ENCODE results near the gene LIF.
A peak's percentile ranks its signal among the peaks of the same experiment; 100 is the strongest.
"Not testable (repeated sequence)": the region's sequence is repeated elsewhere in the genome, so short reads cannot be mapped to it uniquely, and the experiment has no call there.

Gene LIF

DNA sequence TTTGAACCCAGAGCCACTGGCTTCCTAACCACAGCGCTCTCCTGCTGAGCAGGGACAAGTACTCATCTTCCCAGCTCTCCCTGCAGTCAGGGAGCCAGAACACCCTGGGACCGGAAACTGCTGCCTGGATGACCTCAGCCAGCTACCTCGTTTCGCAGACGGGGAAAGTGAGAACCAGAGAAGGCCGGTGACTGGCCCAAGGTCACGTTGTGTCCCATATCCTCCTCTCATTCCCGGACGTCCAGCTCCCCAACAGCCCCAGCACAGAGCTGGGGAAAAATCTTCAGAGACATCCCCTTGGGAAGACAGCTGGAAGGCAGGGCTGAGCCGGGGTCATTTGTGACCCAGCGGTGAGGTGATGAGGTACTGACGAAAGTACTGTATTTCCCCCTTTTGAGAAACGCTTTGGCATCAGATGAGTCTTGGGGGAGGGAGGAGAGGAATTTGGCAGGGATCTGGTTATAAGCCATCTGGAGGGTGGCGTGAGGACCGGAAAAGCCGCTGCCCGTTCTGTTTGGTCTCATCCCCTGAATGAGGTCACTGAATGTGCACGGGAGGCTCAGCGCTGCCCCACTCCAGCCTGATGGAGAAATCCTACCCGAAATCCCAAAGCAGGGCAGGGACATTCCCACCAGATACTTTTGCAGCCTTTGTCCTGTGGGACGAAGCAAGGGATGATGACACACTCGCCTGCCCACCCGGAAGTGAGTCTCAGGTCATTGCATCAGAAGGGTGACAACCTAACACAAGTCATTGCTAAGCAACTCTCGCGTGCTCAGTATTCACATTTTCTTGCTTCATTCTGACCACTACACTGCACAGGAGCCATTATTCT, 41.1 kb downstream of the LIF start:
- no peak for DNase-seq

DNA sequence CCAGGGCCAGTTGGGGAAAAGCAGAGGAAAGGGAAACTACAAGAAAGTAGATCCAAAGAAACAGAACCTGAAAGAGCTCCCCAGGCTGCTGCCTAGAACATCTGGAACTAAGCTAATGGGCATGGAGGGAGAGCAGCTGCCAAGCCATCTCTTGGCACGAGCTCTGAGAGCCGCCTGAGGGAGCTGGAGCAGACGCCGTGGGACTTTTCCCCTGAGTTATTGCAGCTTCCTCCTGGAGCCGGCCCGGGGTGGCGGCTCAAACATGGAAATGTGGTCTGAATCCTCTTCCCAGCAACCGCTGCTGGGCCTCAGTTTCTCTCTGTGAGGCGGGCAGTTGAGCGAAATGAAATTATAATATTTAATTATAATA, 41.8 kb downstream of the LIF start:
- DNase-seq: no peak

DNA sequence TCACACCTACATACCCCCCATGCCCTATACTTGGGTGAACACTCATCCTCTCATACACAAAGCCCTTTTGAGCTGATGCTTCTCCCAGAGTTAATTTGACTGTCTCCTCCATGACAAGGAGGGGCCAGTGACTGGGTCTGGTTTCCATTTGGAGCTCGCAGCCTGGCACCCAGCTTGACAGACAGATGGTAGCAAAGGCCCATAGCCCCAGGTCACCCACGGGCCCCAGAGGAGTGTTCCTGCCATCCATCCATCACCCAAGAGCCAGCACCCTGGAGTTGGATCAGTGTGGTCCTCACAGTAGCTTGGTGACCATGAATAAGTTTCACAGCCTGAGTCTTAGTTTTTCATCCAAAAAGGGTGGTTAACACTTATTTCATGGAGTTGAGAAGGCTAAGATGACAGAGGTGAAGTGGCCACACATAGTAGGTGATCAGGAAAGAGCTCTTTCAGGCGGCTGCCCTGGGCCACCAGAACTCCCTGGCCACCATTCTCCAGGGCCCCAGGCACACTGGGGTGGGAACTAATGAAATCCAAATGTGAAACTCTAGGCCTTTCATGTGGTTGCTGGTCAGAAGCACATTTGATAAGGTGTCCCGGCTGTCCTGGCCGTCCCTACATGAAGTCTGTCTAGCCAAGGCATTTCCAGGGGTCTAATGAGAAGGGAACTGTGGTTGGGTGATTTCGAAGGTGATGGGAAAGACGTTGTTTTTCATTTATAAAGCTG, 42.4 kb downstream of the LIF start:
- no peak for DNase-seq

DNA sequence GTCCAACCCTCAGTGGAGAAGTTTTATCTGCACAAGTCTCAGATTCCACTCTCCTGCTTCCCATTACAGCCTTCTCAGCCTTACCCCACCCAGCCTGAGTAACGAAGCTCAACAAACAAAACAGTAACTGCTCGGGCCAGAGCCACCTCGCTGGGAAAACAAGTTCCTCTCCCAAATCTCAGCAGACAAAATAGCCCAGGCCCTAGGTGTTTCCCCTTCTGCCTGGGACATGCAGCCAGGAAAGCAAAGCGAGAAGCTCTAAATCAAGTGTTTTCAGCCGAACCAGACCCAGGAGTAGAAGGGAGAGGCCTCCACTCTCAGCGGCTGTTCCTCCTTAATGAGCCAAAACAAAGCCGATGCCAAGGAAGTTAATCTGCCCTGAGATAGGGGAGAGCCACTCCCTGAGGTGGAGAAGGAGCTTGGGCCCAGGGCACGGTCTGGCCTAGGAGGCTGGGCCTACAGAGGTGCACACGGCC, 44.0 kb downstream of the LIF start:
- no peak for DNase-seq

DNA sequence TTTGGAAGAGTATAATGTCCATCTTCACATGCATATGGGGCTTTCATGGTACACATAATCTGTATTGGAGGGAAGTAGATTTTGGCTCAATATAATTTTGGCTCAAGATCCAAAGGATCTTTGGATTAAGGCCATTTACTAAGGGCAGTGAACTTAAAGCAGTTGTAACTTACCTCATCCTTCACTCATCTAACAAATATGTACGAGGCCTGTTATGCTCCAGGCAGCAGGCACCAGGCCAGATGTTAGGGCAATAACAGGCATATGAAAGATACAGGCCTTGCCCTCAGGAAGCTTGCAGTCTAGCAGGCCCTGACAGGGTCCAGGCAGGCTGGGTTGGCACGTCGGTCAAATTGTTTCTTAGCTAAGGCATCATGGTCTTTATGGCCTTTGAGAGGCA, 44.6 kb downstream of the LIF start:
- no peak for DNase-seq

DNA sequence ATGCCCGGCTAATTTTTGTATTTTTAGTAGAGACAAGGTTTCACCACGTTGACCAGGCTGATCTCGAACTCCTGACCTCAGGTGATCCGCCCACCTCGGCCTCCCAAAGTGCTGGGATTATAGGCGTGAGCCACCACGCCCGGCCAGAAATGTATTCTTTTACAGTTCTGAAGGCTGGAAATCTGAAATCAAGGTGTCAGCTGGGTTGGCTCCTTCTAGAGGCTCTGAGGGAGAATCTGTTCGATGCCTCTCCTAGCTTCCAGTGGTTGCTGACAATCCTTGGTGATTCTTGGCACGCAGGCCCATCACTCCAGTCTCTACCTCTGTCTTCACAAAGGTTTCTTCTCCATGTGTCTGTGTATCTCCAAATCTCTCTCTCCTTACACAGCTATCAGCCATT, 45.7 kb downstream of the LIF start:
- DNase-seq: not testable (repeated sequence)

DNA sequence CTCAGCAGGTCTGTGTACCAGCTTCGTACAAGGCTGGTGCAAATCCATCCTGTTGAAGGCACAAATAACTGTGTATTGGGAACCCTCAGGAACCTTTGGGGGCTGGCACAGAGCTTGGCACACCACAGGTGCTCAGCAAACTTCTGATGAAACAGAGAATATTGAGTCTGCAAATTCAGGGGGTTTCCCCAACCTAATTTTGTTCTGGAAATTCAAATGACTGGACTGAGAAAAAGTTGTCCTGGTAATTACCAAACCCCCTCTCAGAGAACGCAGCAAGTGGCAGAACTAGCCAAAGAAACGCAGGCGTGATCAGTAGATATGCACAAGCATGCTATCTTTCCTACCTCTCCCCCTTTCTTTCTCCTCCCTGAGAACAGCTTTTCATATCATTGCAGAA, 47.6 kb downstream of the LIF start:
- DNase-seq: no peak

DNA sequence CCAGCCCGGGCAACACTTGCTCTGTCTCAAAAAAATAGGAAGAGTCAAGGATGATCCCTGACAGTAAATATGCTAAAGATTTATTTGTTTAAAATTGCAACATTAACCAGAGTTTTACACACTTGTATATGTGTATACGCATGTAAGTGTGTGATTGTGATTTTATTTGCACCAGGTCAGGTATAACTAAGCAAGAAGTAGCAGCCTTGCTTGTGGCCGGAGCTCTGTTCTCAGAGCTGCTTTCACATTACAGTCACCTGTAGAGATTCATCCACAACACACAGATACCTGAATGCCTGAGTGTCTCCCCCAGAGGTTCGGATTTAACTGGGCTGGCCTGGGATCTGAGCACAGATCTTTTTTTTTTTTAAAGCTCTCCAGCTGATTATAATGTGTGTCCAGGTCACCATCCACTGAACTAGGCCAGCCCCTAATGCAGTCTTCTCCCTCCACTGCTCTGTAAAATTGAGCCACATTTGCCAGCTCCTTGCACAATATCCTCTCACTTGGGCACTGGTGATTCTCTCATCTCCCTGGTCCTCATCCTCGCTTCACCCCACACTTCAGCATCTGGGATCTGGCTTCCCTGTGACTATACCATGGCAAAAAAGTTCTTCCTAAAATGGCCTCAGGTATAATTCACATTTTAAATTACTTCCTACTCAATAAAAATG, 48.3 kb downstream of the LIF start:
- DNase-seq: no peak

DNA sequence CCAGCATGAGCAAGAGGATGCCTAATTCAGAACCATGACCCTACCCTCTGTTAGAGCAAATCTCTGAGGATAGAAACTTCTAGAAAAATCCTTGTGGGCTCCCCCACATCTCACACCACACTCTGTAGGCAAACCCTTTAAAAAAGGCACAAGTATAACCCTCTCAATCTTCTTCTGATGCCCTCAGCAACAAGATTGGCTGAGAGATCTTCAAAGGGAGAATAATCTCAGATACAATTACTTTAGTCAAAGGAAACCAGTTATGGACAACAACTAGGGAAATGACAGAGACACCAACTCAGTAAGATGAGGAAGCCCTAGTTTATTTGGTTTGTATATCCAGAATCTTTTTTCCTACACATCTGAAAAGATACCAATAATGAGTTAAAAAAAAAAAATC, 49.2 kb downstream of the LIF start:
- DNase-seq: no peak

DNA sequence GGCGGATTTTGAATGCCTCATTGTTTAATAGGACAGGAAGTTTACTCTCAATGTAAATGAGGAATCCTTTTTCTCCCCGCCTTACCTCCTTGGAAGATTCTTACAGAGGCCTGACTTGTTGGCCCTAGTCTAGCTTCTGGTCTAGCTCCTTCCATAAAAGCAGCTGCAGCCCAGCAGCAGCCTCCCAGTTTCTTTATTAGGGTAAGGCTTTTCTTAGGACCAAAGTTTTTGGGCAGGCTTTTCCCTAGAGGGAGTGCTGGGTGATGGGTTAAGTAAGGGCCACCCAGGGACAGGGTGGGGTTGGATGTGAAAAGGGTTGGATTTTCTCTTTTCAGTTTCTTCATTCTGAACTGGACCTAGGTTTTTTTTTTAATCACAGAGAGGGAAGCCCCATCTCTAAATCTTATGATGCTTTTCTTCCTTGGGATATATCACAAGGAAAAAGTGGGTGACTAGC, 49.7 kb downstream of the LIF start:
- no peak for DNase-seq

DNA sequence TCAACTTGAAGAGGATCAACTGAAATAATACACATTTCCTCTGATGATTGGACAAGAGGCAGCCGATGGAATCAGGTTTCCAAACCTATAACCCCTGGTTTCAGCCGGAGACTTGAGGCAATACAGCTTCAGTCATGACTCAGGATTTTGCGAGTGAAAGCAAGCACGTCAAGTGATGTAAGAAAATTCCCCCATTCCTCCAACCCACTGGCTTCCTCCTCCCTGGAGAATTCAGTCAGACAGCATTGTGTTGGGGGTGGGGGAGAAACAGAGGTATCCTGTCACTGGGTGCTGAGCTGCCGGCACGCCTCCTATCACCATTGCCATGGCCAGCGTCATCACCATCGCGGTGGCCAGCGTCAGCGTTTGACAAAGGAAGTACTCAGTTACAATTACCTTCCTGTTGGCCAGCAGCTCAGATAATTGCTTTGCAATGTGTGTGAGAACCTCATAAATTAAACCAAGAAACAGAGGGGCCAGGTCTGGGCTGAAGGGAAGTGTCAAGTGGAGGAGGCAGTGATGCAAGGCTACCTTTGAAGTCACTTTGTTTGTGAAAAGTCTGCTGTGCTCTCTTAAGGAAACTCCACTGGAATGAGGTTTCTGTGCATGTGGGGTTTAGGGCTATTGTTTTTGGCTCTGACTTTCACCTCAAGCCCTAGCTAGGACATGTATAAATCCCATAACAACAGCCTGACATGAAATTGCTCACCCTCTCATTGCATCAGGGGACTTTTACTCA, 50.2 kb downstream of the LIF start:
- peak; percentile 71 for DNase-seq

DNA sequence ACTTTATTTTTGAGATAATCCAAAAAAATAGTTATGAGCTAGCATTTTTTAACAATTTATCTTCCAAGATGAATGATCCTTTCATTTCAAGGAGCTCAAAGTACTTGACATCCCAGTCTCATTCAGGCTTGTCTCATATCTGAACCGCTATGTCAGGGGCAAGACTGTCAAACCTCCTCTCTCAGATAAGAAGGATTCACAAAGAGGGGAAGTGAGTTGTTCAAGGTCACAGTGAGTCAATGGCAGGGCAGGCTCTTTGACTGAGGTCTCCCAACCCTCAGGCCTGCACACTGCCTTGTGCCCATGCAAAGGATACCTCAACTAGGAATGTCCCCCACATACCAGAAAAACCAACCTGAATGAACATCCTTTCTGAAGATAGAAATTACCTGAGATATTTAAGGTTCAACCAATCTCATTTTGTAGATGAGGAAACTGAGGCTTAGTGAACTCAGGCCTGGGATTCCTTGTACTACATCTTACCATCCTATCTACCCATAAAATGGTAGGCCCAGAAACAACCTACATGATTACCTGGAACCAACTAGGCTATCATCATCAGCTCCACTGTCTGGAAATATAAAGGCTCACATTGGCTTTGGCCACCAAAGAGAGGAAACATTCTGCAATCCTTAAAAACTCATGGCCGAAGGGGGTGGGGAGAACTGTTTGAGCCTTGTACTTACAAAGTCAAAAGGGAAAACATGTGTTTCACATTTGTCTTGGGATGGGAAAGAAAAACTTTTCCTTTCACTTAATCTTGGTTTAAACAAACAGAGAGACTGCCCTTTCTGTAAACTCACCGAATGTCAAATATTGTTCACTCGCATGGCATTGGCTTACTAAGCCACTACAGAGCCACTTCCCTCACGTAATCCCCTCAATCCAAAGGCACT, 51.1 kb downstream of the LIF start:
- no peak for DNase-seq

DNA sequence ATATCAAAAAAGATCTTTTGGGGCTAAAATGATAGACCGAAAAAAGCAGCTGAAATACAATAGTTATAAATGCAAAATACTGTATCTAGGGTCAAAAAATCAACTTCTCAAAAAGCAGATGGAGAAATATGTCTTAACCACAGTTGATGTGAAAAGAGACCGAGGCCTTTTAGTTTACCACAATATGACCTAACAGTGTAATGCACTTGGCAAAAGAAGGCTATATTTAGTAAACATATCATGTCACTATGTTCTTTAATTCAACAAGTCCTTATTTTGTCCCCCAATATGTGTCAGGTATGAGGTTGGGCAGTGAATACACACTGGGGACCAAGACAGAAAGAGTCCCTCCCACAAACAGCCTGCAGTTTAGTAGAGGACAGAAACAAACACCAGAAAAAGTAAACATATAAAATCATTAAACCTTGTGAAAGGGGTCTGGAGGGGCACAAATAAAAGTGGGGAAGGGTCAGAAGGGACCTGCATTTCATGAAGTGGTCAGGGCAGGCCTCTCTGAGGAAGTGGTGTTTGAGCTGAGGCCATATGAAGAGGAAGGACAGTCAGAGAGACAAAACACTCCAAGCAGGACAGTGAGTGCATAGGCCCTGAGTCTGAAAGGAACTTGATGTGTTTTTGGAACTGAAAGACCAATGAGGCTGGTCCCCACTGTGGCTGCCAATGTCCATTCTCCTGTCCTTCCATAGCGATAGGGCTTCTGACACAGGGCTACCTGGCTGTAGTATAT, 53.4 kb downstream of the LIF start:
- DNase-seq: no peak

DNA sequence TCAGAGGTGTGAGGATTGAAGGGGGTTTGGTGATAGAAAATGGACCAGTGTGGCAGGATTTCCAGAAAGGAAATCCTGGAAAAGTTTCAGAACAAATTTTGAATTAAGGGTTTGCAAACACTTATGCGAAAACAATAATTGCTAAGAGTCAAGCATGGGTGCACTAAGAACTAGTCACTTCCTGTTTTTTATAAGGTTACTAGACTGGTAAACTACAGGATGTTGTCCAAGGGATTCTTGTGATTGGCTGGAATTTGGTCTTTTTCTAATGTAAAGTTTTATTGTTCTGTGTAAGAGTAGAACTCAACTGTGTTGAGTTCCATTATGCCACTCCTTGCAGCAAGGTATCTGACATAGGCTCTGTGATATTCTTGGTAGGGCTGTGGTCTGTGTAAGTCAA, 54.1 kb downstream of the LIF start:
- DNase-seq: no peak

DNA sequence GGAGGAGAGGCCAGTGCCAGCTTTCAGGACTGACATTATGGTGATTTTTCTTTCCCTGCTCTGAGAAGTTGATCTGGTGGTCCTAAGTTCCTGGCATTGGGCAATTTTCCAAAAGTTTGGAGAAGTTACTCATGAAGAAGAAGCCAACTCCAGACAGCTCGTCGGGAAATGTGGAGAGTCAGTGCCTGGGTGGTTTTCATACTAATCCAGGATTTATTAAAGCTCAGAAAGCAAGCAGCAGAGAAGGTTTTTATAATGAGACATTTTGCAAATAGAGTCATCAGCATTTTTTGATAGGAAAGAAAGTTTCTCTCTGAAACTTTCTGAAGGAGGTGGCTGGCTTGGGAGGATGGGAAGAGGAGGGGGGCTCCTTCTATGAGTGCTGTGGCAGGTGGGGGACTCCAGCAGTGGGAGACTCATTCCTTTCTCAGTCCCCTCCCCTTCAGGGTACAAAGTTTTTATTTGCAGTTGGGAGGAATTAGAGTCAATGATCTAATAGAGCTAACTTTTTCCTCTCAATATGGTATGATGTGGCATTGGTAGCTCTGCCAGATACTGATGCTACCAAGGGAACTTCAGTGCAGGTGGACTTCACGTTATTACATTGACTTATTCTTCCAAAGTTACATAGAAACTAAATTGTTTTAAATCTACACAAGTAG, 55.4 kb downstream of the LIF start:
- DNase-seq: no peak

DNA sequence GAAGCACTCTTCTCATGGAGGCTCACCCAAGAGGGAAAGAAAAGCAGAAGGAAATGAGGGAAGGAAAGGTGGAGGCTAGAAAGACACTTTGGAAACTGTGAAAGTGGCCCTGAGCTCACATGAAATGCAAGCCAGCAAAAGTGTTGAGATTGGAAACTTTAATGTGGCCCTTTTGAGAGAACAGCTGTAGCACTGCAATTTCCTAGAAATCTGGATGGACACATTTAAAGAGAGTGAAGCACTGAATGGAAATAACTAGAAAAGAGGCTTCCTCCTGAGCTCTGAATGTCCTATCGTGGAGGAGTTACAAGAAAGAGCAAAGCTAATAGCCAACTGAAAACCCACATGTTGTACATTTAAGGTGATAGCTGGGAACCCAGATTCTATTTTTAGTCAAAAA, 56.0 kb downstream of the LIF start:
- DNase-seq: no peak

Measured in activated naive CD4-positive, alpha-beta T cell treated with Interleukin-2 at 50 U/mL for 16 hours (primary cell).